ENCODE data around the gene CARD11. TPM values are rescaled to one million over a fixed set of nuclear protein-coding genes. Genes with fewer than 3 reads are reported as not detected.
"Not testable (repeated sequence)": the region's sequence is repeated elsewhere in the genome, so short reads cannot be mapped to it uniquely, and the experiment has no call there.

Gene CARD11
- total RNA-seq, 1 donor from 2014 or later, result 0.80 TPM

- no peak for ATAC-seq
These were observed 118.5 kb downstream of the CARD11 start for GRCh38 chr7:2924866-2925840.

DNA sequence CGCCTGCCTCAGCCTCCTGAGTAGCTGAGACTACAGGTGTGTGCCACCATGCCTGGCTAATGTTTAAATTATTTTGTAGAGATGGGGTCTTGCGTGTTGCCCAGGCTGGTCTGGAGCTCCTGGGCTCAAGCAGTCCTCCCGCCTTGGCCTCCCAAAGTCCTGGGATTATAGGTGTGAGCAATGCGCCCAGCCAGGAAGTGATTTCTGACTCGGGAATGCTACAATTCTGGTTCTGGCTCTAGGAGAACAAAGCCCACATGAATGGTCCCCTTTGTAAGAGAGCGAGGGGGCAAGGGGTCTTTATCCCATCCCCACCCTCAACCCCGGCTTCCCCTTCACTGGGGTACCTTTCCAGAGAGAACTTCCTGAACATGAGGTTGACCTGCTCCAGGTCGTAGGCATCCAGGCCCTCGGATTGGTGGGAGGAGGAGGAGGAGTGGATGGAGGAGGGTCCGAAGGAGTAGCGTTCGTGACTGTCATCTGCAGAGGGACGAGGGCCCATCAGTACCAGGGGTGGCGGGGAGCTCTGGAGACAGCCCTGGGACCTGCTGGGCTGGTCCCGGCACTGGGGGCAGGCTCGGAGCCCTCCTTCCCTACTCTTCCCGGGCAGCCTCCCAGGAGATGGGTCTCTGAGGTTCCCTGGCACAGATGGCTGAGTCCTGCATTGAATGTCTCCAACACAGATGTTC is 119.6 kb downstream of the CARD11 start:
- ATAC-seq, result no peak

GRCh38 chr7:2923291-2923781 is 120.3 kb downstream of the CARD11 start:
- no peak for ATAC-seq

- no peak for ATAC-seq
These were observed 120.8 kb downstream of the CARD11 start for GRCh38 chr7:2922866-2923265.

GRCh38 chr7:2922348-2922691 is 121.3 kb downstream of the CARD11 start:
- no peak for ATAC-seq

GRCh38 chr7:2921653-2922347 is 121.9 kb downstream of the CARD11 start:
- ATAC-seq, result no peak

DNA sequence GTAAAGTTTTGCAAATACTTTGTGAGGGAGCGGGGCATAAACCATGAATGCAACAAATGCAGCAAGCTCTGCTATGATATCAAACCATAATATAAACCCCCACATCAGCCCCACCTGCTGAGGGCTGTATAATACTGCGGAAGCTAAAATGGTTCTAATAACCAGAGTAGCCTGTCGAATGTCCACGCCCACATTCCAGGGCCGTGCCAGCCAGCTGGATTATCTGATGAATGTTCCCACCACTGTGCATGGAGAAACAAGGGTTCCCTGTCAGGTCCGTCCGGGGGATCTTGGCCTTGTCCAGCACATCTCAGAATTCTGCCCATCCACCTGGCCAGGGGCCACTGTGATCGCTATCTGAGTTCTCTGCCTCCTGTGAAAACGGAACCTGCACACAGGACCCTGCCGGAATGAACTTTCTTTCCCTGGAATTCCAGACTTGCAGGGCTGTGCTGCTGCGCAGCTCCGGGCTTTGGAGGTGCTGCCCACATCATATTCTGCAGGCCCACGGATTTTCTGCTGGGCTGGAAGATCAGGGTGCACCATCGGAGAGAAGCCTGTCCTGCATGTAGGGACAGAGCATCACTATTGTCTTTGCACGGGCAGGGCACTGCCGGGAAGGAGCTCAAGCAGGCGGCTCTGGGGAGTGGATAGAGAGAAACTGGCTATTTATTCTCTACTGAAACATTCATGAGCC is 122.6 kb downstream of the CARD11 start:
- ATAC-seq, result peak; percentile 38

DNA sequence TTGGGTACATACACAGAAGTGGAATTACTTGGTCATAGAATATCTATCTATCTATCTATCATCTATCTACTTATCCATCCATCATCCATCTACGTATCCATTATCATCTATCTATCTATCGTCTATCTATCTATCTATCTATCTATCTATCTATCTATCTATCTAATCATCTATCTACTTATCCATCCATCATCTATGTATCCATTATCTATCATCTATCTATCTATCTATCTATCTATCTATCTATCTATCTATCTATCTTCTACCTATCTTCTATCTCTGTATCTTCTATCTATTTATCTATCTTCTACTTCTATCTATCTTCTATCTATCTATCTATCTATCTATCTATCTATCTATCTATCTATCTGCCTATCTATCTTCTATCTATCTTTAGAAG is 123.2 kb downstream of the CARD11 start:
- not testable (repeated sequence) for ATAC-seq

DNA sequence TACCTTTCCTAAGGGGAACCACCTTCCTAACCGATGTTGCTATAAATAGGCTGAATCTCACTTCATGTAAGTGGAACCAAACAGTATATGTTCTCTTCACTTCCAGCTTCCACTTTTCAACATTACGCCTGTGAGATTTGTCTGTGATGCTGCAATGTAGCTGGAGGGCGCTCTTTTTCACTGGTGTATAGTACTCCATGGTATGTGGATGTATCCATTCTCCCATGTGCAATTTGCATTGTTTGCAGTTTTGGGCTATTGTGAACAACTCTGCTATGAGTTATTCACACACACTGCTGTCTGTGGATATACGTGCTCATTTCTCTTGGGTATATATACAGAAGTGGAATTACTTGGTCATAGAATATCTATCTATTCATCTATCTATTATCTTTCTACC is 123.6 kb downstream of the CARD11 start:
- ATAC-seq, result no peak

- no peak for ATAC-seq
These were observed 124.4 kb downstream of the CARD11 start for GRCh38 chr7:2919256-2919655.

DNA sequence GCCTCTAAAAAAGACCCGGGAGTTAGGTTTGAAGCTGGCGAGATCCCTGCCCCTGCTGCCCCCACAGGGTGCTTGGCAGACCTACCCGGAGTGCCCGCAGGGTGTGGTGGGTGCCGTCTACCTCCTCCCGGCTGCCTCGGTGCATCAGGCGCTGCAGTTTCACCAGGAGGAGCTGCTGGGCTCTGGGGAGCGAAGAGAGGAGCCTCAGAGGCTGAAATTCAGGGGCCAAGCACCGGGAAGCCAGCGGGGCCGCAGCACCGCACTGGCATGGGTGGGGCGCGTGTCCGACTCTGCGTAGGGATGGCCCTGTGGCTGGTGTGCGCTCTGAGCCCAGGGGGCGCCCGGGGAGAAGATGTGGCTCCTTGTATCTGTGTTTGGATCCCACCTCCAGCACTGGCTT is 125.3 kb downstream of the CARD11 start:
- ATAC-seq, result no peak

DNA sequence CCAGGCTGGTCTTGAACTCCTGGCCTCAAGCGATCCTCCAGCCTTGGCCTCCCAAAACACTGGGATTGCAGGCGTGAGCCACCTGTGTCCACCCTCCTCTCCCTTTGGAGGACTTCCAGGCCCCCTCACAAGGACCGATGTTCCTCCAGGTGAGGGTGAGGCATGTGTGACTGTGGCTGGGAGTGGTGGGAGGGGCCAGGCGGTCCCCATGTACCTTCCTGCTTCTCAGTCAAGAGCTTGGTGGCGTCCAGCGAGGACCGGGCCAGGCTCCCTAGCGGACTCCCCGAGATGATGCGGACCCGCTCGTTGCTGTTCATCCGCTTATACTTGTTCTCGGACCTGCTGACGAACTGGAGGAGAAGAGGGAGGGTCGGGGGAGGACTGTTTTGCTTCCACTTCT is 128.6 kb downstream of the CARD11 start:
- ATAC-seq, result no peak

DNA sequence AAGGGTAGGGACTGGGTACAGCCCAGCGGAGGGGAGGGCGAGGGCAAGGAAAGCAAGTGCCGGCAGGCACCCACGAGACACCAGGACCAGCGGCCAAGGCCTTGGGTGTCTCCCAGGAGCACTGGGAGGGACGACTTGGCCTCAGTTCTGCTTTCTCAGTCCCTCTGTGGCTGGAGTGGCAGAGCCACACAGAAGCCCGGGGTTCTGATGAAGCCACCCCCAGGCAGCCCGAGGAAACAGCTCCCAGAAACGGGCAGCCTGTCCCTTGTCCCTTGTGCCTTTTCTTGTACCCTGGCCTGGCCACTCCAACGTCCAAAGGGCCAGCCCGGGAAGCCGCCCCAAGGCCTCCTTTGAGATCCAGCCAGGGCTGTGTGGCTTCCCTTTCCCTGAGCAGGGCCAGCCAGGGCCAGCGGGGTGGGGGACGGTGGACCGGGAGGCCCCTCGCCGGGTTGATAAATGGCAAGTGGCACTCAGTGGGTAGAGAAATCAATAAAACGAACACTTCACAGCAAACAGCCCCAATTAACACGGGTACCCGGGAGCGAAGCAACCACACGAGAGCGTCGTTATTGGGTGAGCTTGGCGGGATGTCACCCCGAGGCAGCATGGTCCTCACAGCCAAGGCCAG is 129.8 kb downstream of the CARD11 start:
- ATAC-seq, result no peak

GRCh38 chr7:2912684-2913439 is 130.8 kb downstream of the CARD11 start:
- ATAC-seq, result no peak

- ATAC-seq, result no peak
These were observed 132.2 kb downstream of the CARD11 start for GRCh38 chr7:2911466-2911865.

DNA sequence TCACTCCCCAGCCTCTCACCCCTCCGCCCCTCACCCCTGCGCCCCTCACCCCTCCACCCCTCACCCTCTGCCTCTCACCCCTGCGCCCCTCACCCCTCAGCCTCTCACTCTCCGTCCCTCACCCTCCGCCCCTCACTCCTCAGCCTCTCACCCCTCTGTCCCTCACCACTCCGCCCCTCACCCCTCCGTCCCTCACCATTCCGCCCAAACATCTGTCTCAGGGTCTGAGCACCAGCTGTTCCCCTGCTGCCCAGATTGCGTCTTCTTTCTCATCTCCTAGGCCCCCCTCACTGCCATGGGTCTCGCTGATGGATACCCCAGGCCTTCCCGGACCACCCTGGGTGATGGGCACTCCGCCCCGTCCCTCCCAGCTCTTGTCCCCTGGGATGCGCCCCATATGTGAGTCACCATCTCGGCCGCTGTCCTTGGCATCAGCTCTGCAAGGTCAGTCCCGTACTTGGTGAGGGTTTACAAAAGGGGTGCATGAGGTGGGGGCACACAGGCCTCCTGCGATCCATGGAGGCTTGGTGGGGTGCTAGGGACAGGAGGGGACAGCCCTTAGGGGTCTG is 134.1 kb downstream of the CARD11 start:
- ATAC-seq, result no peak

GRCh38 chr7:2909043-2909442 is 134.6 kb downstream of the CARD11 start:
- no peak for ATAC-seq

DNA sequence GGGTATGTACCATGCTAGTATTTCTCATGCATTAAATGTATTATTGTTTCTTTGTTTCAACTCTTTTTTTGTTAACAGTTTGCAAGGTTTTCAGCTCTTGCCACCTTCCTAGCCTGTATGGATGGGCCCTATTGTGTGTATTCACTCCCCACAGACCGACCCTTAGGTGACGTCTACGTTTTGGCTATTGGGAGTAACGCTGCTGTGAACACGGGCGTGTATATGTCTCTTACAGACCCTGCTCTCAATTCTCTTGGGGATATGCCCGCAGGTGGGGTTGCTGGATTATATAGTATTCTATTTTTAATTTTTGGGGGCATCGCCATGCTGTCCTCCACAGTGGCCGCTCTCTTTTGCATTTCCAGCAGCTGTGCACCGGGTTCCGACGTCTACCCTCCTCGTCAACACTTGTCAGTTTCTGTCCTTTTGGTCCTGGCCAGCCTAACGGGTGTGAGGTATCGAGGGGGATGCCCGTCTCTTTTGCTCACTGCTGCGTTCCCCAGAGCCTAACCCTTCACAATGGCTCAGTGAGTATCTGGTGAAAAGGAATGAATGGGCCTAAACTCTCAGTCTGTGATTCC is 135.5 kb downstream of the CARD11 start:
- ATAC-seq, result no peak

- peak; percentile 22 for ATAC-seq
These were observed 137.3 kb downstream of the CARD11 start for GRCh38 chr7:2906197-2906931.

- no peak for ATAC-seq
These were observed 138.2 kb downstream of the CARD11 start for GRCh38 chr7:2905500-2905899.

Data from esophagus mucosa (tissue), 1 donor.